Activated CD8-positive, alpha-beta memory T cell treated with anti-CD3 and anti-CD28 coated beads, Interleukin-2, amount 10 ng/mL, durations not matched to agents 7 days and 5 days (primary cell): ENCODE results near the gene HMCN1. TPM values are rescaled to one million over a fixed set of nuclear protein-coding genes. Genes with fewer than 3 reads are reported as not detected.

Source experiments
- ATAC-seq: fragments of 150-1000 bp; cut with Tn5 transposase; one replicate; pipeline ENCODE4 v1.10.0; 2021; ENCODE audit warnings: moderate library complexity
- CTCF ChIA-PET: fragments of 350-600 bp; sonication (Branson Sonifier 250); formaldehyde crosslinking; loops from one replicate; lab custom pipeline; 2021; ENCODE audit warnings: antibody characterized with exemption; lab: Charles Lee
- DNase-seq: peaks from one replicate; pipeline ENCODE4 v3.0.0-alpha.2; 2020
- H3K27ac Mint-ChIP-seq: one replicate; pipeline ENCODE4 v1.8.0; 2021; ENCODE audit warnings: mild to moderate bottlenecking, mixed read lengths
- H3K27me3 Mint-ChIP-seq: one replicate; pipeline ENCODE4 v1.8.0; 2021; ENCODE audit warnings: mixed read lengths
- H3K36me3 Mint-ChIP-seq: one replicate; pipeline ENCODE4 v1.8.0; 2021; ENCODE audit warnings: mild to moderate bottlenecking, mixed read lengths
- H3K4me1 Mint-ChIP-seq: one replicate; pipeline ENCODE4 v1.8.0; 2021; ENCODE audit warnings: mixed read lengths
- H3K4me3 Mint-ChIP-seq: one replicate; pipeline ENCODE4 v1.8.0; 2021; ENCODE audit warnings: mild to moderate bottlenecking, moderate library complexity, mixed read lengths
- H3K9me3 Mint-ChIP-seq: one replicate; pipeline ENCODE4 v1.8.0; 2022; ENCODE audit warnings: low read depth, mixed read lengths
- total RNA-seq, 2 experiments: library from RNA; stranded (reverse); gene quantifications; one replicate each; pipeline ENCODE4 v1.2.3, GENCODE V29; 2021

The HMCN1 gene
- total RNA-seq, 2 experiments from 2014 or later = 0.06 to 0.28 TPM

- H3K27me3 Mint-ChIP-seq = no peaks in the 10 kb centered on the region
- H3K4me3 Mint-ChIP-seq = no peak overlapping the region
- no peaks in the 10 kb centered on the region for H3K4me1 Mint-ChIP-seq
- no peaks in the 10 kb centered on the region for H3K36me3 Mint-ChIP-seq
- no peaks in the 10 kb centered on the region for H3K9me3 Mint-ChIP-seq
- DNase-seq = no peak
- ATAC-seq = no peak
- H3K27ac Mint-ChIP-seq = no peak overlapping the region
- CTCF ChIA-PET = no interaction called here
Measured at GRCh38 chr1:186104459-186104858, 370.3 kb downstream of the HMCN1 start.

- H3K4me3 Mint-ChIP-seq = no peak overlapping the region
- CTCF ChIA-PET = no interaction called here
- H3K27me3 Mint-ChIP-seq = no peaks in the 10 kb centered on the region
- H3K27ac Mint-ChIP-seq = no peak overlapping the region
- H3K4me1 Mint-ChIP-seq = no peaks in the 10 kb centered on the region
- DNase-seq (no peak), ATAC-seq (no peak)
- H3K9me3 Mint-ChIP-seq = no peaks in the 10 kb centered on the region
- H3K36me3 Mint-ChIP-seq = no peaks in the 10 kb centered on the region
Measured at GRCh38 chr1:186112280-186112679, 378.1 kb downstream of the HMCN1 start.

- no peaks in the 10 kb centered on the region for H3K9me3 Mint-ChIP-seq
Measured at GRCh38 chr1:186113461-186113860, 379.3 kb downstream of the HMCN1 start.

GRCh38 chr1:186118724-186119123 lies 384.5 kb downstream of the HMCN1 start:
- Mint-ChIP-seq H3K4me1 (no peaks in the 10 kb centered on the region), H3K27me3 (no peaks in the 10 kb centered on the region), H3K36me3 (no peaks in the 10 kb centered on the region), H3K27ac (no peak overlapping the region), H3K4me3 (no peak overlapping the region), H3K9me3 (no peaks in the 10 kb centered on the region)
- DNase-seq (no peak), ATAC-seq (no peak)
- CTCF ChIA-PET = no interaction called here

More at GRCh38 chr1:186113461-186113860, 379.3 kb downstream of the HMCN1 start:
- no peak overlapping the region for H3K27ac Mint-ChIP-seq
- H3K4me1 Mint-ChIP-seq = no peaks in the 10 kb centered on the region
- H3K27me3 Mint-ChIP-seq = no peaks in the 10 kb centered on the region
- ATAC-seq = no peak
- CTCF ChIA-PET = no interaction called here
- H3K36me3 Mint-ChIP-seq = no peaks in the 10 kb centered on the region
- H3K4me3 Mint-ChIP-seq = no peak overlapping the region
- DNase-seq = no peak

- no peaks in the 10 kb centered on the region for H3K9me3 Mint-ChIP-seq
- no peaks in the 10 kb centered on the region for H3K36me3 Mint-ChIP-seq
- ATAC-seq (no peak), DNase-seq (no peak)
- no peaks in the 10 kb centered on the region for H3K4me1 Mint-ChIP-seq
- H3K4me3 Mint-ChIP-seq = no peak overlapping the region
- H3K27ac Mint-ChIP-seq = no peak overlapping the region
- no peaks in the 10 kb centered on the region for H3K27me3 Mint-ChIP-seq
- CTCF ChIA-PET = no interaction called here
Measured at GRCh38 chr1:186122837-186123236, 388.6 kb downstream of the HMCN1 start.

GRCh38 chr1:186125035-186125434 lies 390.8 kb downstream of the HMCN1 start:
- Mint-ChIP-seq H3K4me3 (no peak overlapping the region), H3K4me1 (no peaks in the 10 kb centered on the region), H3K27me3 (no peaks in the 10 kb centered on the region), H3K27ac (no peak overlapping the region), H3K36me3 (no peaks in the 10 kb centered on the region), H3K9me3 (no peaks in the 10 kb centered on the region)
- DNase-seq (no peak), ATAC-seq (no peak)
- CTCF ChIA-PET = no interaction called here

- Mint-ChIP-seq H3K4me3 (no peak overlapping the region), H3K9me3 (no peaks in the 10 kb centered on the region), H3K36me3 (no peaks in the 10 kb centered on the region), H3K27ac (no peak overlapping the region), H3K4me1 (no peaks in the 10 kb centered on the region), H3K27me3 (no peaks in the 10 kb centered on the region)
- ATAC-seq = no peak
- CTCF ChIA-PET = no interaction called here
- DNase-seq = no peak
Measured at GRCh38 chr1:186125511-186125910, 391.3 kb downstream of the HMCN1 start.

GRCh38 chr1:186129758-186130157 lies 395.6 kb downstream of the HMCN1 start:
- no peaks in the 10 kb centered on the region for H3K4me1 Mint-ChIP-seq
- no peaks in the 10 kb centered on the region for H3K36me3 Mint-ChIP-seq
- H3K4me3 Mint-ChIP-seq = no peak overlapping the region
- DNase-seq = no peak
- no peak overlapping the region for H3K27ac Mint-ChIP-seq
- no peaks in the 10 kb centered on the region for H3K9me3 Mint-ChIP-seq
- no peaks in the 10 kb centered on the region for H3K27me3 Mint-ChIP-seq
- no peak for ATAC-seq
- CTCF ChIA-PET = no interaction called here

- no peak for DNase-seq
- H3K9me3 Mint-ChIP-seq = no peaks in the 10 kb centered on the region
- no peaks in the 10 kb centered on the region for H3K4me1 Mint-ChIP-seq
- ATAC-seq = no peak
- CTCF ChIA-PET = no interaction called here
- no peaks in the 10 kb centered on the region for H3K27me3 Mint-ChIP-seq
- no peak overlapping the region for H3K27ac Mint-ChIP-seq
- no peaks in the 10 kb centered on the region for H3K36me3 Mint-ChIP-seq
- H3K4me3 Mint-ChIP-seq = no peak overlapping the region
Measured at GRCh38 chr1:186139115-186139514, 404.9 kb downstream of the HMCN1 start.

- no peaks in the 10 kb centered on the region for H3K27me3 Mint-ChIP-seq
- H3K27ac Mint-ChIP-seq = no peak overlapping the region
- no peak overlapping the region for H3K4me3 Mint-ChIP-seq
- DNase-seq (no peak), ATAC-seq (no peak)
- H3K4me1 Mint-ChIP-seq = no peaks in the 10 kb centered on the region
- CTCF ChIA-PET = no interaction called here
- H3K36me3 Mint-ChIP-seq = no peaks in the 10 kb centered on the region
- no peaks in the 10 kb centered on the region for H3K9me3 Mint-ChIP-seq
Measured at GRCh38 chr1:186139701-186140100, 405.5 kb downstream of the HMCN1 start.

- no peak overlapping the region for H3K27ac Mint-ChIP-seq
- no peaks in the 10 kb centered on the region for H3K27me3 Mint-ChIP-seq
- DNase-seq = no peak
- no peak for ATAC-seq
- CTCF ChIA-PET = no interaction called here
- H3K4me3 Mint-ChIP-seq = no peak overlapping the region
- H3K4me1 Mint-ChIP-seq = no peaks in the 10 kb centered on the region
- H3K9me3 Mint-ChIP-seq = no peaks in the 10 kb centered on the region
- H3K36me3 Mint-ChIP-seq = no peaks in the 10 kb centered on the region
Measured at GRCh38 chr1:186142159-186142558, 408.0 kb downstream of the HMCN1 start.

GRCh38 chr1:186142916-186143315 lies 408.7 kb downstream of the HMCN1 start:
- Mint-ChIP-seq H3K4me3 (no peak overlapping the region), H3K9me3 (no peaks in the 10 kb centered on the region), H3K4me1 (no peaks in the 10 kb centered on the region), H3K27ac (no peak overlapping the region), H3K36me3 (no peaks in the 10 kb centered on the region), H3K27me3 (no peaks in the 10 kb centered on the region)
- no peak for DNase-seq
- ATAC-seq = no peak
- CTCF ChIA-PET = no interaction called here

- Mint-ChIP-seq H3K27me3 (no peaks in the 10 kb centered on the region), H3K4me3 (no peak overlapping the region), H3K27ac (no peak overlapping the region), H3K9me3 (no peaks in the 10 kb centered on the region), H3K36me3 (no peaks in the 10 kb centered on the region), H3K4me1 (no peaks in the 10 kb centered on the region)
- ATAC-seq = no peak
- no peak for DNase-seq
- CTCF ChIA-PET = no interaction called here
Measured at GRCh38 chr1:186143481-186143880, 409.3 kb downstream of the HMCN1 start.

GRCh38 chr1:186144505-186144904 lies 410.3 kb downstream of the HMCN1 start:
- DNase-seq (no peak), ATAC-seq (no peak)
- H3K4me3 Mint-ChIP-seq = no peak overlapping the region
- H3K27me3 Mint-ChIP-seq = no peaks in the 10 kb centered on the region
- no peaks in the 10 kb centered on the region for H3K36me3 Mint-ChIP-seq
- H3K9me3 Mint-ChIP-seq = no peaks in the 10 kb centered on the region
- no peak overlapping the region for H3K27ac Mint-ChIP-seq
- CTCF ChIA-PET = no interaction called here
- H3K4me1 Mint-ChIP-seq = no peaks in the 10 kb centered on the region

- Mint-ChIP-seq H3K27me3 (no peaks in the 10 kb centered on the region), H3K9me3 (no peaks in the 10 kb centered on the region), H3K4me1 (no peaks in the 10 kb centered on the region), H3K36me3 (no peaks in the 10 kb centered on the region), H3K4me3 (no peak overlapping the region), H3K27ac (no peak overlapping the region)
- no peak for DNase-seq
- CTCF ChIA-PET = no interaction called here
- no peak for ATAC-seq
Measured at GRCh38 chr1:186146974-186147373, 412.8 kb downstream of the HMCN1 start.
